HG02678 (cell line): ENCODE results near the gene MRPS23.

Experiments
- ATAC-seq: cut with Tn5 transposase; IDR thresholded peaks from one replicate; pipeline ENCODE4 v1.9.1; 2021; ENCODE audit warnings: mild to moderate bottlenecking, moderate library complexity; ENCODE audit not compliant: unreplicated experiment

Gene MRPS23

GRCh38 chr17:57849874-57850754, at the start of gene MRPS23:
MRPS23 (minus strand) TSS chr17:57850044; CDS start chr17:57850010, 34 bp downstream.
- peak; percentile 94 for ATAC-seq

- ATAC-seq, result no peak
These were observed 49.5 kb upstream of the MRPS23 start for GRCh38 chr17:57899391-57899790.

- ATAC-seq, result no peak
These were observed 48.9 kb upstream of the MRPS23 start for GRCh38 chr17:57898487-57899311.

DNA sequence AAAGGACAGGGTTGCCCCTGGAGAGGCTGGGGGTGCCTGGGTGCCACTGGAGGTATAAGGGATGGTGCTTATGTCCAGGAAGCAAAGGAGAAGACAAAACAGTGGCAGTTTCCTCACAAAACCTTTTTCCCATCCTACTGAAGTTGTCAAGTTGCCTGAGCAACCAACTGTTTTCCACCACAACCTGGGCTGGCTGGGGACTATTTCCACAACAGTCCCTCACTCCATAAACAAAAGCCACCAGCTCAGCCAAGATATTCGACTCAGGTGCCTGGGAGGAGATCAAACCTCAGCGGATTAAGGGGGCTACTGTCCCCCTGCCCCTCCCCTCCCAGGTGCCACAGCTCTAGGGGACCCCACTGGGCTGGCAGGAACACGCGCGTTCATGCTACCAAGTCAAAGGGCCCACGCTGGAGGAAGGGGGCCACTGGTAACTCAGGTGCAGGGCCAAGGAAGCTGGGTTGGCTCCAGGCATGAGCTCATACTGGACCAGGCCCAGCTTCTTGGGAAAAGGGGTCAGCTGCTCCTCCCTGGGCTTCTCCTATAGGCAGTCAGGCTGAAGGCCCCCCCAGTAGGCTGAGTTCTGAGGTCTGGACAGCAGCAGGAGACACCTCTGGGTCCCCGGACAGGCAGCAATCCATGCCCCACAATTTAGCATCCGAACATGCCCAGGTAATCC, 45.7 kb upstream of the MRPS23 start:
- no peak for ATAC-seq

- ATAC-seq, result no peak
These were observed 45.0 kb upstream of the MRPS23 start for GRCh38 chr17:57894848-57895247.

DNA sequence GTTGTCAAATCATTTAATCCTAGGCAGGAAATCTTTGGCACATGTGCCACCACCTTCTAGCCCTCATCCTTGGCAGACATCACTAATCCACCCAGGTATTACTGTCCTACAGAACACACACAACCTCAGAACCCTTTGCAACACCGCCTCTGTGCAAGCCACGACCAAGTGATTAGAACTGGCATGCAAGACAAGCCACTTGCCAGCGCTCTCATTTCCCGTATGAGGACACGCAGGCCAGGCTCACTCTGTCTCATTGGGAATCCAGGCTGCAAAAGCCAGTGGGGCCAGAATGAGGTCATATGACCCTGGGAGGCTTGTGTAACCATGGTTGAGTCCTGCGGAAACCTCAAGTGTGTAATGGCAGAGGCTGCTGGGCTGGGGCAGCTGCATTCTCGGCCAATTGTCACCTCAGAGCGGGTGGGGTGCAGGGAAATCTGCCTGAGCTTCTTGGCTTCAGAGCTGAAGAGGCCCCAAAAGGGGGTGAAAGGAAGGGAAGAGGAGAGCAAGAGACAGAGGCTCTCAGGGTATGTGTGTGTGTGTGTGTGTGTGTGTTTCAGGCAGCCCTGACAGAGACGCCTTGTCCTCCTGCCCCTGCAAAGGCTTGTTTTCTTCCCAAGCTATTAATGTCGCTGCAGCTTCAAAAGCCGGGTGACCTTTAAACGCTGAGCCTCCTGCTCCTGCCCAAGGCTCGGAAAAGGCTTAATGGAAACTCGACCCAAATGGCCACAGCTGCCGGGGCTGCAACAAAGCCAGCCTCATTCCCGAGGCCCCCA, 43.2 kb upstream of the MRPS23 start:
- ATAC-seq, result no peak

DNA sequence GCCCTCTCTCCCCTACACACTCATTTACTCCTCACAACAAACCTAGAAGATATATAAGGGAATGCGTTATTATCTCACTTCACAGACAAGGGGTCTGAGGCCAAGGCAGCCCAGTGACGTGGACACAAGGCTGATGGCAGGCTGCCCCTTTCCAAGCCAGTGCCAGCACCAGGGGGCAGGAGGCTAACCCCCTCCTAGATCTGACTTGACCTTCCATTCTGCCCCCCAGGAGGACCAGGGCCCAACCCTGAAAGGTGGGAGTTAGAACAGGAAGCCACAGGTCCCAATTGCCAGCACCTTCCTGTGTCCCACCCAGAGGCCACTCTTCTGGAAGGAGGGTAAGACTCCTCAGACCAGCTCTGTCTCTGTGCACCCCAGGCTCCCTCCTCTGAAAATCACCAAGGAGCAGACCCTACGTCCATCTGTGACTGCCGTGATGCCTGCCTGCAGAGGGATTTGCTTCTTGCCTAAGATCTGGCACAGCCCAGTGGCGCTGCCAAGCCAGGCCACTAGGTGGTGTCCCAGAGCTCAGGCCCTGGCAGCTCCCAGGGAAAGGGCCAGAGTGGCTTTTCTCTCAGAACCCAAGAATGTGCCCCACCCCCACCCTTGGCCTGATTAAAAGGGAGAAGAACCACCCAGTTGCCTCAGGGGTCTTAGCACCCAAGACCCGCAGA, 42.4 kb upstream of the MRPS23 start:
- ATAC-seq, result no peak

- no peak for ATAC-seq
These were observed 41.0 kb upstream of the MRPS23 start for GRCh38 chr17:57890857-57891232.

DNA sequence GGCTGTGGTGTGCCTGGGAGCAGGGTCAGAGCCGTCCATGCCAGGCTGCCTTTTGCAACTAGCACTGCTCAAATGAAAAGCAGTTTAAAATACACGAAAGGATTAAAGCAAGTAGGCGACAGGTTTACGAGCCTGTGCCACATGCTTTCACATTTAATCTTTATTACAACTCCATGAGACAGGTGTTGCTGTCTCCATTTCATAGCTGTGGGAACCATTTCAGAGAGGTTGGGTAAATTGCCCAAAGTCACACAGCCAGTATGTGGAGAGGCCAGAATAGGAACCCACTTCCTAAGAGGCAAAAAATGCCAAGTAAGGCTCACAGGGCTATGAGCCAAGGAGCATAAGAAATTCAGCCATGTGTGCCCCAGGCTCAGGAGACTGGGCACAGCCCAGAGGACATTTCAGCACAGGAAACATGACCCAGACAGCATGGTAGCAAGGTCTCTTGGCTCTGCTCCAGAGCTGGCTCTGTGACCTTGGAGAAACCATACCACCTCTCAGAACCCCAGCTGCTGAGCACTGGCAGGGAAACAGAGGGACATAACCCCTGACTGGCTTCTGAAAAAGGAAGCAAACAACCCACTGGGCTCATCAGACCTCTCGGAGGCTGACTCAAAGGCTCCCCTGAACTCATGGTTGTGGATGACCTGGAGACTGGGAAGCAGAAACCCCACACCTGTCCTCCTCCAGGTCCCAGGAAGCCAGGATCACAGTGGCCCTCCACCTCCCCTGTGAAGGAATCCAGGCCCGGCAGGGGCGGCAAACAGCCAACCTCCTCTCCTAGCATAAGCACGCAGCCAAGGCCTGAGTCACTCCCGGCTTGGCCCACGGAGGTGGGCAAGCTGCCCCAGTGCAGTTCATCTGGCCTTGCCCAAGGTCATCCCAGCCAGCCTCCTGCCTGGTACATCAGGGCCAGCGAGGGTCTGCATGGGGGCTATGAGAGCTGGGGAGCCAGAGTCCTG, 40.3 kb upstream of the MRPS23 start:
- no peak for ATAC-seq

GRCh38 chr17:57889252-57889651, 39.4 kb upstream of the MRPS23 start:
- ATAC-seq, result no peak

- ATAC-seq, result no peak
These were observed 38.7 kb upstream of the MRPS23 start for GRCh38 chr17:57888311-57889216.

DNA sequence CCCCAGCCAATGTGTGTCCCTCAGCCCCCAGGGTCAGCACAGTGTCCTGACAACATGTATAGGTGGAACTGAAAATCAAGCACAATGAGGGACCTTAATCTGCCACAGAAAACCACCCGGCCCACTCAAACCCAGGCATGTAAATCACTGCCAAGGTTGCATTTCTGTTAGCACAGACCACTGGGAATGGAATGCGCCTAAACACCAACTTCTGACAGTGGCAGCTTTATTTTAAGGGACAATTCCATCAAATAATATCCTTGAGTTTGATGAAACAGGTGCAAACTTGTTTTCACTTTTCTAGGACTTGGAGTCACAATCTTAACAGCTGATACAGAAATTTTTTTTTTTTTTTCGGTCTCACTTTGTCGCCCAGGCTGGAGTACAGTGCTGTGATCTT, 37.3 kb upstream of the MRPS23 start:
- ATAC-seq, result no peak

GRCh38 chr17:57886020-57886419, 36.2 kb upstream of the MRPS23 start:
- no peak for ATAC-seq

GRCh38 chr17:57885148-57885915, 35.5 kb upstream of the MRPS23 start:
- no peak for ATAC-seq

- no peak for ATAC-seq
These were observed 32.0 kb upstream of the MRPS23 start for GRCh38 chr17:57881783-57882351.

GRCh38 chr17:57881143-57881542, 31.3 kb upstream of the MRPS23 start:
- no peak for ATAC-seq

GRCh38 chr17:57880086-57880456, 30.2 kb upstream of the MRPS23 start:
- ATAC-seq, result no peak
